Neuronal stem cell (in vitro differentiated cells): ENCODE data around the gene GPC5.

Experiments
- DNase-seq: peaks from one replicate; pipeline ENCODE4 v3.0.0-alpha.2; 2013; ENCODE audit warnings: low spot score
- H2AFZ ChIP-seq: one replicate; pipeline ENCODE4 v1.6.1; 2013; ENCODE audit warnings: mild to moderate bottlenecking, low read length, inconsistent platforms
- H2AK5ac ChIP-seq: 2 replicates; pipeline ENCODE4 v1.6.1; 2013; ENCODE audit warnings: low read depth, mild to moderate bottlenecking, inconsistent platforms, low read length, moderate library complexity, mixed read lengths
- H2BK120ac ChIP-seq: 2 replicates; pipeline ENCODE4 v1.6.1; 2013; ENCODE audit warnings: low read depth, mild to moderate bottlenecking, inconsistent platforms, low read length, moderate library complexity, mixed read lengths
- H2BK12ac ChIP-seq: one replicate; pipeline ENCODE4 v1.6.1; 2013; ENCODE audit warnings: low read length, inconsistent platforms
- H2BK15ac ChIP-seq: 2 replicates; pipeline ENCODE4 v1.6.1; 2013; ENCODE audit warnings: mild to moderate bottlenecking, low read length, inconsistent platforms, mixed read lengths
- H2BK5ac ChIP-seq: one replicate; pipeline ENCODE4 v1.6.1; 2013; ENCODE audit warnings: inconsistent platforms, mild to moderate bottlenecking, low read length, moderate library complexity
- H3K14ac ChIP-seq: one replicate; pipeline ENCODE4 v1.6.1; 2013; ENCODE audit warnings: low read length, inconsistent platforms
- H3K18ac ChIP-seq: 2 replicates; pipeline ENCODE4 v1.6.1; 2013; ENCODE audit warnings: low read length, inconsistent platforms
- H3K23ac ChIP-seq: 2 replicates; pipeline ENCODE4 v1.6.1; 2013; ENCODE audit warnings: low read depth, mild to moderate bottlenecking, mixed read lengths, low read length, inconsistent platforms; ENCODE audit not compliant: poor library complexity
- H3K27ac ChIP-seq: replicated peaks from 3 replicates; pipeline ENCODE4 v1.5.1; 2013; ENCODE audit warnings: low read length, inconsistent platforms
- H3K27me3 ChIP-seq, 3 experiments: 2 replicates each; pipeline ENCODE4 v1.6.1; 2013; ENCODE audit warnings: low read length in 3 of 3, mild to moderate bottlenecking in 2 of 3, inconsistent platforms in 1 of 3, low read depth in 1 of 3, mixed read lengths in 1 of 3, moderate library complexity in 1 of 3; ENCODE audit not compliant: control insufficient read depth in 3 of 3, insufficient read depth in 3 of 3
- H3K36me3 ChIP-seq, 2 donors: replicated peaks in 1 of 2; 2 replicates each; pipeline ENCODE4 v1.6.1; 2013; ENCODE audit warnings: low read length in 2 of 2; ENCODE audit not compliant: control insufficient read depth in 2 of 2, insufficient read depth in 2 of 2
- H3K4ac ChIP-seq: 2 replicates; pipeline ENCODE4 v1.6.1; 2013; ENCODE audit warnings: inconsistent platforms, mild to moderate bottlenecking, low read length, moderate library complexity
- H3K4me1 ChIP-seq, 2 donors: 1 replicate in 1 of 2; 2 replicates in 1 of 2; pipeline ENCODE4 v1.6.1; 2013; ENCODE audit warnings: low read length in 2 of 2, low read depth in 1 of 2; ENCODE audit not compliant: control insufficient read depth in 2 of 2, insufficient read depth in 1 of 2
- H3K4me2 ChIP-seq: one replicate; pipeline ENCODE4 v1.6.1; 2013; ENCODE audit warnings: mild to moderate bottlenecking, low read length, inconsistent platforms; ENCODE audit not compliant: insufficient read depth, poor library complexity, severe bottlenecking
- H3K4me3 ChIP-seq, 2 donors: 2 replicates each; pipeline ENCODE4 v1.5.1; 2013; ENCODE audit warnings: low read length in 2 of 2, mild to moderate bottlenecking in 2 of 2, inconsistent platforms in 1 of 2, moderate library complexity in 1 of 2
- H3K79me1 ChIP-seq: one replicate; pipeline ENCODE4 v1.6.1; 2013; ENCODE audit warnings: low read depth, mild to moderate bottlenecking, inconsistent platforms, low read length, moderate library complexity
- H3K9ac ChIP-seq: one replicate; pipeline ENCODE4 v1.6.1; 2013; ENCODE audit warnings: mild to moderate bottlenecking, low read depth, low read length, inconsistent platforms; ENCODE audit not compliant: poor library complexity
- H3K9me3 ChIP-seq, 2 donors: replicated peaks in 1 of 2; 2 replicates each; pipeline versions ENCODE3 to v1.6.1; 2013; ENCODE audit warnings: low read length in 2 of 2, mild to moderate bottlenecking in 2 of 2, inconsistent platforms in 1 of 2, low read depth in 1 of 2, mixed read lengths in 1 of 2, moderate library complexity in 1 of 2; ENCODE audit not compliant: control insufficient read depth in 2 of 2, insufficient read depth in 1 of 2
- H4K8ac ChIP-seq: one replicate; pipeline ENCODE4 v1.6.1; 2013; ENCODE audit warnings: low read depth, mild to moderate bottlenecking, inconsistent platforms, low read length, moderate library complexity
- H4K91ac ChIP-seq: one replicate; pipeline ENCODE4 v1.6.1; 2013; ENCODE audit warnings: low read length, low read depth, mild to moderate bottlenecking, inconsistent platforms; ENCODE audit not compliant: poor library complexity
- WGBS, 2 donors: extraction: QIAGEN DNeasy Blood & Tissue Kit; methylation state at CpG; one replicate each; pipeline ENCODE4 v1.1.7; 2013; ENCODE audit warnings: missing lambda C conversion rate in 2 of 2, mixed read lengths in 1 of 2; ENCODE audit not compliant: insufficient read length in 2 of 2, insufficient replicate concordance in 1 of 2; ENCODE audit errors: extremely low coverage in 2 of 2; 5-methylcytosine and 5-hydroxymethylcytosine counted together

Gene GPC5

DNA sequence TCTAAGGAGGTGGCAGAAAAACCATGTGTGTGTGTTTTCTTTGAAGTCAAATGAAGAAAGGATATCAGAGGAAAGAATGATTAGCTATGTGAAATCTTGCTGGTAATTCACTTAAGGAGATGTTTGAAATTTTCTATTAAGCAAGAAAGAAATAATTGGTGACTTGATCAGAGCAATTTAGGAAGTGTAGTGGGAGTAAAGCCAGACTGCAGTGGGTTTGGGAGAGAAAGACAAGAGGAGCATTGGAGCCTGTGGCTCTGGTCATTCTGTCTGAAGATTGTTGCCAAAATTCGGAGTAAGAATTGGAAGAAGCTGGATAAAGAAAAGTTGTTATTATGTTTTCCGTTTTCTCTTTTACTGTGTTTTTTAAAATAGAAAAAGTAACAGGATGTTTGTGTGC lies 640.5 kb downstream of the GPC5 start:
- no peak overlapping the region for H2BK5ac ChIP-seq
- no peaks in the 10 kb centered on the region for H3K9me3 ChIP-seq
- no peaks in the 10 kb centered on the region for H3K27me3 ChIP-seq
- H4K8ac ChIP-seq = no peak overlapping the region
- H3K4me3 ChIP-seq = no peak overlapping the region
- no peak overlapping the region for H3K27ac ChIP-seq
- H3K4me1 ChIP-seq = no peaks in the 10 kb centered on the region
- no peak overlapping the region for H3K14ac ChIP-seq
- H3K79me1 ChIP-seq = no peaks in the 10 kb centered on the region
- no peak overlapping the region for H3K9ac ChIP-seq
- H2AFZ ChIP-seq = no peak overlapping the region
- H2AK5ac ChIP-seq = no peak overlapping the region
- WGBS, 2 donors = no CpG with 5 or more reads among the region's 2 CpGs
- H3K18ac ChIP-seq = no peak overlapping the region
- no peak for DNase-seq
- H2BK12ac ChIP-seq = no peak overlapping the region
- no peak overlapping the region for H3K4me2 ChIP-seq
- no peak overlapping the region for H4K91ac ChIP-seq
- no peak overlapping the region for H3K23ac ChIP-seq
- no peak overlapping the region for H3K4ac ChIP-seq
- H2BK120ac ChIP-seq = no peak overlapping the region
- no peaks in the 10 kb centered on the region for H3K36me3 ChIP-seq
- no peak overlapping the region for H2BK15ac ChIP-seq

- no peaks in the 10 kb centered on the region for H3K4me1 ChIP-seq
- no peak overlapping the region for H3K9ac ChIP-seq
- no peaks in the 10 kb centered on the region for H3K27me3 ChIP-seq
- H3K27ac ChIP-seq = no peak overlapping the region
- H3K9me3 ChIP-seq = no peaks in the 10 kb centered on the region
- no peak for DNase-seq
- no peak overlapping the region for H2BK15ac ChIP-seq
- no peak overlapping the region for H3K14ac ChIP-seq
- no peaks in the 10 kb centered on the region for H3K79me1 ChIP-seq
- H3K18ac ChIP-seq = no peak overlapping the region
- no peak overlapping the region for H2AK5ac ChIP-seq
- no peak overlapping the region for H3K4me3 ChIP-seq
- H3K23ac ChIP-seq = no peak overlapping the region
- no peak overlapping the region for H2BK12ac ChIP-seq
- H3K4me2 ChIP-seq = no peak overlapping the region
- no peak overlapping the region for H2BK120ac ChIP-seq
- H4K91ac ChIP-seq = no peak overlapping the region
- no peaks in the 10 kb centered on the region for H3K36me3 ChIP-seq
- H3K4ac ChIP-seq = no peak overlapping the region
- no CpG with 5 or more reads among the region's 4 CpGs for WGBS, 2 donors
- no peak overlapping the region for H2AFZ ChIP-seq
- H2BK5ac ChIP-seq = no peak overlapping the region
- no peak overlapping the region for H4K8ac ChIP-seq
Observed at GRCh38 chr13:92042522-92042921, 644.1 kb downstream of the GPC5 start.

DNA sequence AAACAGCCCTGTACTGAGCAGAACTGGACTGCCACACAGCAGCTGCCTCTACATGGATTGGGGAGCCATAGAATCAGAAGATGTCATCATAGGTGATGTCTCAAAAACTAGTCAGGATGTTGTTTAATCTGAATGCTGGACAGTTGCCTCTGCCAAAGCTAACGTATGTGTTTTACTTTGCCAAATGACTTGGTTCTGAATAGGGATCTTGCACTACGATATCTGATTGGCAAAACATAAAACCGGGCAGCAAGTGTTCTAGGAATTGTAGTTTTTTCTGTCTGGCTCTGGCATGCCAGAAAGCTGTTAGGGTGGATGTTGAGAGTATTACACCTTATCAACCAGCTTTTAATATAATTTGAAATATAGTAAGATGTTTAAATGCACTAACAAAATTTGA lies 645.9 kb downstream of the GPC5 start:
- no peak overlapping the region for H3K4me2 ChIP-seq
- H2BK15ac ChIP-seq = no peak overlapping the region
- H3K9ac ChIP-seq = no peak overlapping the region
- no peak overlapping the region for H3K14ac ChIP-seq
- no peak overlapping the region for H3K4ac ChIP-seq
- H2AK5ac ChIP-seq = no peak overlapping the region
- H2BK12ac ChIP-seq = no peak overlapping the region
- WGBS, 2 donors = no CpG with 5 or more reads among the region's 3 CpGs
- H4K8ac ChIP-seq = no peak overlapping the region
- H3K9me3 ChIP-seq = no peaks in the 10 kb centered on the region
- no peak overlapping the region for H2BK120ac ChIP-seq
- no peaks in the 10 kb centered on the region for H3K4me1 ChIP-seq
- no peaks in the 10 kb centered on the region for H3K36me3 ChIP-seq
- no peak overlapping the region for H2BK5ac ChIP-seq
- no peak overlapping the region for H3K18ac ChIP-seq
- no peak overlapping the region for H4K91ac ChIP-seq
- no peak overlapping the region for H3K23ac ChIP-seq
- H2AFZ ChIP-seq = no peak overlapping the region
- no peak overlapping the region for H3K27ac ChIP-seq
- H3K79me1 ChIP-seq = no peaks in the 10 kb centered on the region
- no peaks in the 10 kb centered on the region for H3K27me3 ChIP-seq
- DNase-seq = no peak
- H3K4me3 ChIP-seq = no peak overlapping the region

- Histone ChIP-seq H3K27ac (no peak overlapping the region), H3K4me1 (no peaks in the 10 kb centered on the region), H3K4me3 (no peak overlapping the region), H2AFZ (no peak overlapping the region), H2BK120ac (no peak overlapping the region), H4K91ac (no peak overlapping the region), H3K4me2 (no peak overlapping the region), H3K18ac (no peak overlapping the region), H2BK15ac (no peak overlapping the region), H3K23ac (no peak overlapping the region), H2BK5ac (no peak overlapping the region), H3K79me1 (no peaks in the 10 kb centered on the region), H2AK5ac (no peak overlapping the region), H3K27me3 (no peaks in the 10 kb centered on the region), H3K9me3 (no peaks in the 10 kb centered on the region), H3K4ac (no peak overlapping the region), H3K36me3 (no peaks in the 10 kb centered on the region), H3K9ac (no peak overlapping the region), H4K8ac (no peak overlapping the region), H2BK12ac (no peak overlapping the region), H3K14ac (no peak overlapping the region)
- no peak for DNase-seq
Observed at GRCh38 chr13:92054389-92054788, 656.0 kb downstream of the GPC5 start.
